GM12875 (cell line): ENCODE data around the gene THSD4.

Experiments used
- H3K4me3 ChIP-seq: one replicate; pipeline ENCODE4 v1.5.1; 2011; ENCODE audit warnings: low read depth, low read length, control low read depth
- CTCF ChIP-seq: IDR thresholded peaks from 2 replicates; pipeline ENCODE4 v1.5.1; 2011; ENCODE audit warnings: low read depth, mild to moderate bottlenecking, control low read depth, inconsistent platforms, low read length, moderate library complexity, borderline replicate concordance; ENCODE audit not compliant: insufficient read depth

THSD4 gene

DNA sequence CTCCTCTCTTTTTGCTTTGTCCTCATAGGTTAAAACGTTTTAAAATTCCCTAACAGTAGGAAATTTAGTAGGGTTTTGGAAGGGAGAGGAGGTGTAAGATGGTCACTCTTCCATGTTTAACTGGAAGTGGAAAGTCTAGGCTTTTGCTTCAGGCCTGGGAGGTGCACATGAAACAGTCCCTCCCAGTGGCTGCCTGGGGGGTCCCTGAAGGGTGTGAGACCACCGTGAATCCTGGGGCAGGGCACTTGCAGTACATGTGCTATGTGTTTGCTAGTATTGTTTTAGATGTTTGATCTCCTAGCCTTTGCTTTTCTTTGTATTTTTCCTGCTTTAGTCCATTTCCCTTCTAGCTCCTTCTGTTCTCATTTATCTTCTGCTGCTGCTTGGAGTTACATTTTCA is 178.5 kb downstream of the THSD4 start:
- no peak for TF ChIP-seq CTCF
- no peak overlapping the region for H3K4me3 ChIP-seq

DNA sequence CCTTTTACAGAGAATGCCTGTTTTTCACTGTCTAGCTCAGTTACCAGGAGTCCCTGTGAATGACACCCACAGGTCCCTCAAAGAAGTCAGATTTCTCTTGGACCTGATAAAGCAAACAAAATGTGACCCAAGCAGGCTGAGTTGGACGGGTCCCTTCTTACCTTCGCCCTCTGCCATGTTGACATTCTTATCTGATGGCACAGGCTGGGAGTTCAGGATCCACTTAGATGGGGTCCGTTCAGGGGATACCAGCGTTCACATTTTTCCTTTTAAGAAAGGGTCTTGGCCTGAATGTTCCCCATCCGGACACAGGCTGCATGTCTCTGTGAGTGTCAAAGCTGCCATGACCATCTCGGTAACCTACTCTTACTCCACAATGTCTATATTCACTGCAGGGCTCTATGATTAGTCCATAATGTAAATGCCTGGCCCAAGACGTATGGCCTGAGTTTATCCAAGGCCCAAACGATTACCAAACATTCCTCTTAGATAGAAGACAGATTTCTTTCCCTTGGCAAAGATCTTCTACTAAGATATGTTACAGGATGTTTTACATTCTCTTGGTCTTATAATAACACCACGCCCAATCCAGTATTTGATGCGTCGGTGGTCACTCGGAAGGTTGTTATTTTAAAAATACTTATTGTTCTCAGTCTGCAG is 179.1 kb downstream of the THSD4 start:
- no peak for TF ChIP-seq CTCF

GRCh38 chr15:71294911-71295602 is 179.8 kb downstream of the THSD4 start:
- no peak overlapping the region for H3K4me3 ChIP-seq

More for the DNA sequence above, 179.1 kb downstream of the THSD4 start:
- H3K4me3 ChIP-seq = no peak overlapping the region

GRCh38 chr15:71295603-71296314 is 180.5 kb downstream of the THSD4 start:
- no peak for TF ChIP-seq CTCF
- no peak overlapping the region for H3K4me3 ChIP-seq

More at GRCh38 chr15:71294911-71295602, 179.8 kb downstream of the THSD4 start:
- no peak for TF ChIP-seq CTCF

DNA sequence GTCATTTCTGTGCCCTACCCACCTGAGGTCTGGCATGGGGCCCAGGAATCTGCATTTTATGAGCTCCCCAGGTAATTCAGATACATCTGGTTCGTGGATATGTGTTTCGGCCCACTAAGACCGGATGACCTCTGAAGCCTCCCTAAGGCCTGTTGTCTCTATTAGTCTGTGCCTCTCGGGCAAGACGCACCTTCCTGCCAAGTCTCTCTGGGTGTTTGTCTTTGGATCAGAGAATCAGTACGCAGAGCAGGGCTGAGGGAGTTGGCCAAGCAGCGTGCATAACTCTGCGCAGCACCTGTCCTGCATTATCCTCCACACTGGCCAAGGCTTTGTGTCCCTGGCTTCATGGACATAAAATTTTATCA is 181.0 kb downstream of the THSD4 start:
- H3K4me3 ChIP-seq = no peak overlapping the region
- TF ChIP-seq CTCF = no peak

GRCh38 chr15:71301958-71302621 is 186.8 kb downstream of the THSD4 start:
- TF ChIP-seq CTCF = no peak
- H3K4me3 ChIP-seq = no peak overlapping the region
